ENCODE measurements around the gene COL8A1. TPM values are rescaled to one million over a fixed set of nuclear protein-coding genes. Genes with fewer than 3 reads are reported as not detected.

Gene COL8A1
- total and polyA plus RNA-seq, 5 donors from 2014 or later: not detected

GRCh38 chr3:99817047-99817436 is 178.6 kb downstream of the COL8A1 start:
- H3K4me1 Mint-ChIP-seq: peaks cover 18 to 54% (median 43%) of the 10 kb centered on the region in 4 donors

DNA sequence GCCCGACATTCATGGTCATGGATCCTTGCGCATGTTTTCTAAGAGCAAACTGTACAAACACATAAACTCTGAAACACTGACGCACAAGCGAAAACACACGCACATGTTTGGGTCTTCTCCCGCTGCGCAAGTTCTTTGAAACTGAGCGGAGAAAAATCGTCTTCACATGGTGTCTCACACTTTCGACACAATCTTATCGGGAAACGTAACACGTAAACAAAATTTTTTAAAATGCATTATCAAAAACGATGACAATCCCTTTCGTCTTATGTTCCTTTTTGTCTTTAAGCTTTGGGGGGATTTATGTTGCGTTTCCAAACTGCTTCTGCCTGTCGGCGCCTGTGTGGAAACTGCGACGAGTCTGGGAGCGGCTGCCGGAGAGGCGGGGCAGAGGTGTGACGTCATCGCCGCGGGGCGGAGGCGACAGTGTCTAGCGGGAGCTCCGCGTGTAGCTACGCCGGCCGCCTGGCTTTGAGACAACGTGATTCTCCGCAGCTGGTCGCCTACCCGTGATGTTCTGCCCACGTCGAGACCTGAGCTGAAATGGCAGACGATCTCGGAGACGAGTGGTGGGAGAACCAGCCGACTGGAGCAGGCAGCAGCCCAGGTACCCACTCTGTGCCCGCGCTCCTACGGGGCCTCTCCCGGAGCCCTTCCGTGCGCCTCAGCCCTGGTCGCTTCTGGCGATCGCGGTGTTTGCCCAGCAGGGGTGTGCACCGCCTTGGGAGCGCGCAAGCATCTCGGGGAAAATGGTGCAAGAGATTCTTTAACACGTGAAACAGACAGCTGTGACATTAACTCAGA is 179.2 kb downstream of the COL8A1 start, which contains the start of gene CMSS1:
CMSS1 (plus strand) TSS at position 426 of the 804 bp plus-strand sequence.
- Histone ChIP-seq H3K36me3 (ENCODE audit: control insufficient read depth, insufficient read depth, low read length) (no peaks in the 10 kb centered on the region), H3K27me3 (ENCODE audit: control insufficient read depth, insufficient read depth, low read length) (no peaks in the 10 kb centered on the region), H3K27ac (ENCODE audit: insufficient read depth, low read length, poor library complexity, severe bottlenecking) (peak within 1 kb of the TSS; percentile 91), H3K9me3 (ENCODE audit: control insufficient read depth in 2 of 2, low read length in 2 of 2) (no peaks in the 10 kb centered on the region), H3K4me3 (ENCODE audit: low read depth, low read length) (peak within 1 kb of the TSS; percentile 98), H3K4me1 (ENCODE audit: control insufficient read depth, insufficient read depth, low read length, poor library complexity, severe bottlenecking) (peaks cover 22% of the 10 kb centered on the region)
- Mint-ChIP-seq H3K27me3 (peaks cover 9% of the 10 kb centered on the region), H3K9me3 (no peaks in the 10 kb centered on the region), H3K27ac (peak within 1 kb of the TSS; percentile 99 to 100 (median 100)), H3K4me3 (peak within 1 kb of the TSS; percentile 94 to 98 (median 96)), H3K4me1 (peaks cover 18 to 54% (median 44%) of the 10 kb centered on the region in 4 donors), H3K36me3 (no peaks in the 10 kb centered on the region)
- peak; percentile 95 for ATAC-seq (ENCODE audit: low read depth in 2 of 2)
- DNase-seq: peak; percentile 91 to 97 (median 94)

More at GRCh38 chr3:99817047-99817436, 178.6 kb downstream of the COL8A1 start:
- Mint-ChIP-seq H3K36me3 (no peaks in the 10 kb centered on the region), H3K27ac (peak overlapping the region; percentile 99 to 100 (median 100)), H3K4me3 (peak overlapping the region; percentile 94 to 98 (median 96)), H3K9me3 (no peaks in the 10 kb centered on the region), H3K27me3 (peaks cover 9% of the 10 kb centered on the region)
- Histone ChIP-seq H3K27me3 (ENCODE audit: control insufficient read depth, insufficient read depth, low read length) (no peaks in the 10 kb centered on the region), H3K4me1 (ENCODE audit: control insufficient read depth, insufficient read depth, low read length, poor library complexity, severe bottlenecking) (peaks cover 22% of the 10 kb centered on the region), H3K36me3 (ENCODE audit: control insufficient read depth, insufficient read depth, low read length) (no peaks in the 10 kb centered on the region), H3K4me3 (ENCODE audit: low read depth, low read length) (peak overlapping the region; percentile 98), H3K27ac (ENCODE audit: insufficient read depth, low read length, poor library complexity, severe bottlenecking) (peak overlapping the region; percentile 91), H3K9me3 (ENCODE audit: control insufficient read depth in 2 of 2, low read length in 2 of 2) (no peaks in the 10 kb centered on the region)
- peak in 1 of 3 donors; percentile 13 for DNase-seq
- no peak for ATAC-seq (ENCODE audit: low read depth in 2 of 2)

GRCh38 chr3:99818818-99819217 is 180.4 kb downstream of the COL8A1 start:
- Histone ChIP-seq H3K4me3 (ENCODE audit: low read depth, low read length) (peak overlapping the region; percentile 98), H3K27ac (ENCODE audit: insufficient read depth, low read length, poor library complexity, severe bottlenecking) (no peak overlapping the region), H3K4me1 (ENCODE audit: control insufficient read depth, insufficient read depth, low read length, poor library complexity, severe bottlenecking) (peaks cover 22% of the 10 kb centered on the region), H3K36me3 (ENCODE audit: control insufficient read depth, insufficient read depth, low read length) (no peaks in the 10 kb centered on the region), H3K9me3 (ENCODE audit: control insufficient read depth in 2 of 2, low read length in 2 of 2) (no peaks in the 10 kb centered on the region), H3K27me3 (ENCODE audit: control insufficient read depth, insufficient read depth, low read length) (no peaks in the 10 kb centered on the region)
- peaks cover 25 to 60% (median 48%) of the 10 kb centered on the region in 4 donors for H3K4me1 Mint-ChIP-seq
- H3K4me3 Mint-ChIP-seq: peak overlapping the region; percentile 94 to 98 (median 96)
- H3K27ac Mint-ChIP-seq: peak overlapping the region in 2 of 3 donors; percentile 99 to 100
- no peak for ATAC-seq (ENCODE audit: low read depth in 2 of 2)
- peaks cover 9% of the 10 kb centered on the region for H3K27me3 Mint-ChIP-seq
- H3K36me3 Mint-ChIP-seq: no peaks in the 10 kb centered on the region
- H3K9me3 Mint-ChIP-seq: no peaks in the 10 kb centered on the region
- no peak for DNase-seq

GRCh38 chr3:99823723-99824711 is 185.6 kb downstream of the COL8A1 start:
- Histone ChIP-seq H3K4me1 (ENCODE audit: control insufficient read depth, insufficient read depth, low read length, poor library complexity, severe bottlenecking) (peaks cover 3% of the 10 kb centered on the region), H3K9me3 (ENCODE audit: control insufficient read depth in 2 of 2, low read length in 2 of 2) (no peaks in the 10 kb centered on the region), H3K27me3 (ENCODE audit: control insufficient read depth, insufficient read depth, low read length) (no peaks in the 10 kb centered on the region), H3K36me3 (ENCODE audit: control insufficient read depth, insufficient read depth, low read length) (no peaks in the 10 kb centered on the region), H3K27ac (ENCODE audit: insufficient read depth, low read length, poor library complexity, severe bottlenecking) (no peak overlapping the region), H3K4me3 (ENCODE audit: low read depth, low read length) (no peak overlapping the region)
- Mint-ChIP-seq H3K9me3 (no peaks in the 10 kb centered on the region), H3K4me3 (peak overlapping the region in 1 of 4 donors; percentile 1), H3K27ac (peak overlapping the region in 1 of 3 donors; percentile 13), H3K27me3 (no peaks in the 10 kb centered on the region), H3K4me1 (peaks cover 19 to 43% (median 32%) of the 10 kb centered on the region in 4 donors), H3K36me3 (no peaks in the 10 kb centered on the region)
- DNase-seq (no peak), ATAC-seq (ENCODE audit: low read depth in 2 of 2) (no peak)

- Histone ChIP-seq H3K27me3 (ENCODE audit: control insufficient read depth, insufficient read depth, low read length) (no peaks in the 10 kb centered on the region), H3K9me3 (ENCODE audit: control insufficient read depth in 2 of 2, low read length in 2 of 2) (no peaks in the 10 kb centered on the region), H3K36me3 (ENCODE audit: control insufficient read depth, insufficient read depth, low read length) (no peaks in the 10 kb centered on the region), H3K27ac (ENCODE audit: insufficient read depth, low read length, poor library complexity, severe bottlenecking) (no peak overlapping the region), H3K4me3 (ENCODE audit: low read depth, low read length) (no peak overlapping the region), H3K4me1 (ENCODE audit: control insufficient read depth, insufficient read depth, low read length, poor library complexity, severe bottlenecking) (no peaks in the 10 kb centered on the region)
- Mint-ChIP-seq H3K36me3 (no peaks in the 10 kb centered on the region), H3K27ac (peak overlapping the region in 1 of 3 donors; percentile 8), H3K9me3 (no peaks in the 10 kb centered on the region), H3K4me1 (peaks cover 15 to 38% (median 27%) of the 10 kb centered on the region in 4 donors), H3K4me3 (no peak overlapping the region), H3K27me3 (no peaks in the 10 kb centered on the region)
- no peak for ATAC-seq (ENCODE audit: low read depth in 2 of 2)
- DNase-seq: no peak
These were observed 186.7 kb downstream of the COL8A1 start for GRCh38 chr3:99825004-99825640.

DNA sequence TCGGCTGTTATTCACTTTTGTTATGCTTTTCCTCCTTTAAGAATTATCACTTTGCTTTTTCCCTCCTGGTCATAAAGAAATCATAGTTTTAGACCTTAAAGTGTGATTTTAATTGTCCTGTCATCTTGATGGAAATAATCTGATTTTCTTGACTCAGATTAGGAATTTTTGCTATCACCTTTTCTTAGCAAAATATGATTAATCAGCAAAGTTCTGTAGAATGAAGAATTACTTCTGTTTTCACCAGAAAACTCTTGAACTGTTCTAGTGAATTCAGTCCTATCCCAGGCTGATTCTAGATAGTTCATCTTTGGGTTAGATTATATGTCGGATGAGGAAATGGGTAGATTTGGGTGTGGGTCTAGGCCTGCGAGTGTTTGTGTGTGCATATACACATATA is 191.4 kb downstream of the COL8A1 start:
- ATAC-seq (ENCODE audit: low read depth in 2 of 2): no peak

DNA sequence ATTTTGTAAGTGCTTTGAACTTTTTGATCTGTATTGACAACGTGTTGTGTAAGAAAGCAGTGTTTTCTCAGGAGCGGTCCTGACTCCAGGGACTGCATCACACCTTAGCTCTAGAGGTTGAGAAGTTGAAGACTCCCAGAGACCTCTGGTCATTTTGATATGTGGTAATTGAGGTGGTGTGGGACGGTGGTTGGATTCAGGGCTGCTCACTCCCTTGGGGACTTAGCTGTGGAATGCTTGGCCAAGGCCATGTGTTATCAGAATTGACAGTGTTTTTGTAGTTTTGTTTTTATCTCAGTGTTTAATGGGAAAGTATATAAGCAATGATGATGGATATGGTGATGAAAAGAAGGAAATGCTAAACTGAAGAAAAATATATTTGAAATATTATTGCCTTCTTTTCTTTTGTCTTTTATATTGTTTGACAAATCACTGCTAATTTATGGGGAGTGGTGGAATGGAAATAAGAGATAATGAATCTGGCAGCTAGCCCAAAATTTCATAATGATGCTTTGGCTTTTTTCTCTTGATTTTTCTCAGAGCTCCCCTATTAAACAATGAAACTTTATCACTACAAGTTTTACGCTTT is 195.3 kb downstream of the COL8A1 start:
- Mint-ChIP-seq H3K27me3 (no peaks in the 10 kb centered on the region), H3K4me1 (peaks cover 0 to 8% (median 4%) of the 10 kb centered on the region in 4 donors), H3K27ac (no peak overlapping the region), H3K9me3 (no peaks in the 10 kb centered on the region), H3K4me3 (no peak overlapping the region), H3K36me3 (no peaks in the 10 kb centered on the region)
- no peak for ATAC-seq (ENCODE audit: low read depth in 2 of 2)
- Histone ChIP-seq H3K36me3 (ENCODE audit: control insufficient read depth, insufficient read depth, low read length) (no peaks in the 10 kb centered on the region), H3K9me3 (ENCODE audit: control insufficient read depth in 2 of 2, low read length in 2 of 2) (no peaks in the 10 kb centered on the region), H3K4me1 (ENCODE audit: control insufficient read depth, insufficient read depth, low read length, poor library complexity, severe bottlenecking) (no peaks in the 10 kb centered on the region), H3K27me3 (ENCODE audit: control insufficient read depth, insufficient read depth, low read length) (no peaks in the 10 kb centered on the region), H3K27ac (ENCODE audit: insufficient read depth, low read length, poor library complexity, severe bottlenecking) (no peak overlapping the region), H3K4me3 (ENCODE audit: low read depth, low read length) (no peak overlapping the region)
- no peak for DNase-seq

More for the DNA sequence above, 191.4 kb downstream of the COL8A1 start:
- no peaks in the 10 kb centered on the region for H3K9me3 Mint-ChIP-seq
- H3K4me1 Mint-ChIP-seq: peaks cover 4 to 17% (median 10%) of the 10 kb centered on the region in 4 donors
- Histone ChIP-seq H3K27ac (ENCODE audit: insufficient read depth, low read length, poor library complexity, severe bottlenecking) (no peak overlapping the region), H3K36me3 (ENCODE audit: control insufficient read depth, insufficient read depth, low read length) (no peaks in the 10 kb centered on the region), H3K4me1 (ENCODE audit: control insufficient read depth, insufficient read depth, low read length, poor library complexity, severe bottlenecking) (no peaks in the 10 kb centered on the region), H3K9me3 (ENCODE audit: control insufficient read depth in 2 of 2, low read length in 2 of 2) (no peaks in the 10 kb centered on the region), H3K27me3 (ENCODE audit: control insufficient read depth, insufficient read depth, low read length) (no peaks in the 10 kb centered on the region), H3K4me3 (ENCODE audit: low read depth, low read length) (no peak overlapping the region)
- no peak for DNase-seq
- no peak overlapping the region for H3K4me3 Mint-ChIP-seq
- H3K27me3 Mint-ChIP-seq: no peaks in the 10 kb centered on the region
- no peak overlapping the region for H3K27ac Mint-ChIP-seq
- no peaks in the 10 kb centered on the region for H3K36me3 Mint-ChIP-seq

Measured in CD4-positive, CD25-positive, alpha-beta regulatory T cell (primary cell).